Neural progenitor cell (in vitro differentiated cells): Measurements from ENCODE around the gene SND1. TPM values are rescaled to one million over a fixed set of nuclear protein-coding genes. Genes with fewer than 3 reads are reported as not detected.

Experiments
- DNase-seq: peaks from one replicate; pipeline ENCODE4 v3.0.0-alpha.2; 2016; ENCODE audit warnings: low spot score
- H2AFZ ChIP-seq: fragments of 200-600 bp; sonication (generic); replicated peaks from 2 replicates; pipeline ENCODE4 v1.6.1; 2016; ENCODE audit warnings: antibody characterized with exemption
- H3F3A ChIP-seq: fragments of 200-600 bp; sonication (generic); 2 replicates; pipeline ENCODE4 v1.6.1; 2016; ENCODE audit warnings: antibody characterized with exemption, low read depth
- H3K27ac ChIP-seq: fragments of 200-600 bp; sonication (generic); 2 replicates; pipeline ENCODE4 v1.5.1; 2016; ENCODE audit warnings: mild to moderate bottlenecking
- H3K27me3 ChIP-seq: fragments of 200-600 bp; sonication (generic); 2 replicates; pipeline ENCODE4 v1.6.1; 2016; ENCODE audit warnings: mild to moderate bottlenecking, moderate library complexity
- H3K36me3 ChIP-seq: fragments of 200-600 bp; sonication (generic); 2 replicates; pipeline ENCODE4 v1.5.1; 2016
- H3K4me1 ChIP-seq: fragments of 200-600 bp; sonication (generic); 2 replicates; pipeline ENCODE4 v1.6.1; 2016; ENCODE audit warnings: mixed run types
- H3K4me2 ChIP-seq: fragments of 200-600 bp; sonication (generic); 2 replicates; pipeline ENCODE4 v1.6.1; 2016
- H3K4me3 ChIP-seq: fragments of 200-600 bp; sonication (generic); 2 replicates; pipeline ENCODE4 v1.5.1; 2016
- H3K79me2 ChIP-seq: fragments of 200-600 bp; sonication (generic); 2 replicates; pipeline ENCODE4 v1.6.1; 2016; ENCODE audit warnings: low read depth
- H3K9ac ChIP-seq: fragments of 200-600 bp; sonication (generic); 2 replicates; pipeline ENCODE4 v1.6.1; 2016
- H3K9me3 ChIP-seq: fragments of 200-600 bp; sonication (generic); 2 replicates; pipeline ENCODE4 v1.5.1; 2016; ENCODE audit warnings: low read depth
- H4K20me1 ChIP-seq: fragments of 200-600 bp; sonication (generic); 2 replicates; pipeline ENCODE4 v1.6.1; 2016; ENCODE audit warnings: low read depth
- H3K27ac Mint-ChIP-seq: 3 replicates; pipeline ENCODE4 v1.8.0; 2021; ENCODE audit warnings: mixed read lengths
- H3K27me3 Mint-ChIP-seq: 2 replicates; pipeline ENCODE4 v1.8.0; 2022; ENCODE audit warnings: low read depth, mild to moderate bottlenecking, inconsistent platforms, moderate library complexity, mixed read lengths; ENCODE audit not compliant: insufficient read depth
- H3K36me3 Mint-ChIP-seq: 3 replicates; pipeline ENCODE4 v1.8.0; 2021; ENCODE audit warnings: mixed read lengths
- H3K4me1 Mint-ChIP-seq: 3 replicates; pipeline ENCODE4 v1.8.0; 2021; ENCODE audit warnings: mixed read lengths
- H3K4me3 Mint-ChIP-seq: 3 replicates; pipeline ENCODE4 v1.8.0; 2021; ENCODE audit warnings: mild to moderate bottlenecking, moderate library complexity, mixed read lengths
- H3K9me3 Mint-ChIP-seq: 3 replicates; pipeline ENCODE4 v1.8.0; 2020; ENCODE audit warnings: mixed read lengths
- CTCF ChIP-seq: fragments of 200-600 bp; sonication (generic); IDR thresholded peaks from 2 replicates; pipeline ENCODE4 v1.5.1; 2017; ENCODE audit warnings: antibody characterized with exemption, mild to moderate bottlenecking
- EZH2 ChIP-seq: fragments of 200-600 bp; sonication (generic); IDR thresholded peaks from 2 replicates; pipeline ENCODE4 v1.6.1; 2017; ENCODE audit warnings: antibody characterized with exemption, mild to moderate bottlenecking, moderate library complexity
- EZH2phosphoT487 ChIP-seq: fragments of 200-600 bp; sonication (generic); IDR thresholded peaks from 2 replicates; pipeline ENCODE4 v1.6.1; 2017; ENCODE audit warnings: antibody characterized with exemption
- total RNA-seq: library from RNA; depleted of rRNA; stranded (reverse); fragments of >200 nt; gene quantifications from 2 replicates; pipeline ENCODE4 v1.2.3, GENCODE V29; 2015; ENCODE audit warnings: low replicate concordance

SND1 gene
- total RNA-seq, 1 donor from 2014 or later = 154 TPM

GRCh38 chr7:127755521-127755920, 103.5 kb downstream of the SND1 start:
- Mint-ChIP-seq H3K27ac (no peak overlapping the region), H3K36me3 (peaks cover 4% of the 10 kb centered on the region), H3K27me3 (peaks cover 2% of the 10 kb centered on the region), H3K9me3 (no peaks in the 10 kb centered on the region), H3K4me3 (no peak overlapping the region), H3K4me1 (peaks cover 24% of the 10 kb centered on the region)
- no peak for DNase-seq
- H3K36me3 ChIP-seq = no peaks in the 10 kb centered on the region
- no peaks in the 10 kb centered on the region for H3K27me3 ChIP-seq
- H3K4me1 ChIP-seq = peaks cover 35% of the 10 kb centered on the region
- H2AFZ ChIP-seq = no peak overlapping the region
- H3K79me2 ChIP-seq = peaks cover 60% of the 10 kb centered on the region
- H3K4me2 ChIP-seq = no peak overlapping the region
- H3K27ac ChIP-seq = peak overlapping the region; percentile 21
- no peak for TF ChIP-seq EZH2
- no peak for TF ChIP-seq EZH2phosphoT487
- no peak for TF ChIP-seq CTCF
- no peaks in the 10 kb centered on the region for H3F3A ChIP-seq
- H3K9ac ChIP-seq = no peak overlapping the region
- H4K20me1 ChIP-seq = no peaks in the 10 kb centered on the region
- no peaks in the 10 kb centered on the region for H3K9me3 ChIP-seq
- no peak overlapping the region for H3K4me3 ChIP-seq

DNA sequence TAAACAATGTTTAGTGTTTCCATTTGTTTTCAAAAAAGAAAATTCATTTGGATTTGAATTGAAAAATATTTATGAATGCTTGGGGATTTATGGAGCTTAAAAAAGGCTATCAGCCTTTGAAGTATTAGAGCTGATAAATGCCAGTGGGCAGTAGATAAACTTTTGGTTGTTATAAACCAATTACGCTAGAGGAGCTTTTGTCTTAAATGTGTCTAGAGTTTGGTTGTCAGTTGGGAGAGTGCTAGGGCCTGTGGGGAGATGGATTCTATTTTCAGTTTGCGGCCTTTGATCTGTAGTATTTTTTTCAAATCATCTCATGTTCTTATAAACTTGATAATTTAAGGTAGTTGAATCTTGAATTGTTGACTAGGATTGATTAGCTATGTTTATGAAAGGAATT, 104.0 kb downstream of the SND1 start:
- peaks cover 21% of the 10 kb centered on the region for H3K4me1 Mint-ChIP-seq
- H3K4me2 ChIP-seq = no peak overlapping the region

GRCh38 chr7:127758105-127758504, 106.1 kb downstream of the SND1 start:
- Histone ChIP-seq H3K4me2 (no peak overlapping the region), H3K36me3 (no peaks in the 10 kb centered on the region), H3K9ac (no peak overlapping the region), H3F3A (no peaks in the 10 kb centered on the region), H3K4me3 (no peak overlapping the region), H3K27ac (no peak overlapping the region), H4K20me1 (no peaks in the 10 kb centered on the region), H3K4me1 (peaks cover 24% of the 10 kb centered on the region), H3K27me3 (no peaks in the 10 kb centered on the region), H3K9me3 (no peaks in the 10 kb centered on the region), H2AFZ (no peak overlapping the region), H3K79me2 (peaks cover 66% of the 10 kb centered on the region)
- no peak for DNase-seq
- Mint-ChIP-seq H3K27me3 (peaks cover 2% of the 10 kb centered on the region), H3K9me3 (no peaks in the 10 kb centered on the region), H3K4me1 (peaks cover 7% of the 10 kb centered on the region), H3K36me3 (peaks cover 4% of the 10 kb centered on the region), H3K4me3 (no peak overlapping the region), H3K27ac (no peak overlapping the region)
- TF ChIP-seq CTCF (no peak), EZH2 (no peak), EZH2phosphoT487 (no peak)

More for the DNA sequence above, 104.0 kb downstream of the SND1 start:
- H3K36me3 Mint-ChIP-seq = peaks cover 4% of the 10 kb centered on the region
- H3K4me3 Mint-ChIP-seq = no peak overlapping the region
- no peaks in the 10 kb centered on the region for H3K9me3 ChIP-seq
- H3K4me3 ChIP-seq = no peak overlapping the region
- peaks cover 31% of the 10 kb centered on the region for H3K4me1 ChIP-seq
- peaks cover 56% of the 10 kb centered on the region for H3K79me2 ChIP-seq
- H3K27me3 ChIP-seq = no peaks in the 10 kb centered on the region
- H3K9me3 Mint-ChIP-seq = no peaks in the 10 kb centered on the region
- no peaks in the 10 kb centered on the region for H4K20me1 ChIP-seq
- H3K9ac ChIP-seq = no peak overlapping the region
- no peaks in the 10 kb centered on the region for H3F3A ChIP-seq
- H3K27ac ChIP-seq = no peak overlapping the region
- TF ChIP-seq CTCF = no peak
- TF ChIP-seq EZH2 = no peak
- H3K27me3 Mint-ChIP-seq = peaks cover 2% of the 10 kb centered on the region
- no peak overlapping the region for H3K27ac Mint-ChIP-seq
- no peak for DNase-seq
- H2AFZ ChIP-seq = no peak overlapping the region
- no peaks in the 10 kb centered on the region for H3K36me3 ChIP-seq
